AG08396 (cell line): ENCODE data around the gene ZNF99.
"Not testable (repeated sequence)": the region's sequence is repeated elsewhere in the genome, so short reads cannot be mapped to it uniquely, and the experiment has no call there.

Source experiments
- DNase-seq: peaks from one replicate; pipeline ENCODE4 v3.0.0; 2012; ENCODE audit warnings: low spot score, mixed read lengths

ZNF99 gene

DNA sequence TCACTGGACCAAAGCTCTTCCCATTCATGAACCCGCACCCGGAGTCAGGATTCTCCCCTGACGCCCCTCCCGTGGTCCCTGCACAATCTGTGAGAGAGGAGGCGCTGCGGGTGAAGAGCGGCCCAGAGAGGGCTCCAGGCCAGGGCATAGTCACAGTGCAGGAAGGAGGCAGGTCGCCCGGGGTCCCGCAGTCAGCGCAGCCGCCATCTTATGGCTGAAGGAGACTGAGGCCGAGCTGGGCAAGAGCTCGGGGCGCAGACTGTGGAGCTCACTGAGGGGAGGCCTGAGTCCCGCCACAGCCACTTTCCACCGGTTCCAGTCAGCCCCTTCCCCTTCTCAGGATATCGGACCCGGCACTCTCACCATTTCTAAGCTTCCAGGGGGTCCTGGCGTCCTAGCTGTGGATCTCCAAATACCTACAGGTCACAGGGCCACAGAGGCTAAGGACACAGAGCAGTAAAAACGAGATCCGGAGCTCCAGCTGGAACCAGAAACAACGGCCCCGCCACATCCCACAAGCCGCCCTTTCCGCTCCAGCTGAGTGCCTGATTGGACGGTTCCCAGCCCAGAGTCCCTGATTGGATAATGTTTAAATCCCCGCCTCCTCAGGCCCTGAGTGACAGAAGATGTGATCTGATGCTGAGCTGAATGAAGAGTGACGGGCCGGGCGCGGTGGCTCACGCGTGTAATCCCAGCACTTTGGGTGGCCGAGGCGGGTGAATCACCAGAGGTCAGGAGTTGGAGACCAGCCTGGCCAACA lies at the start of gene ZNF99:
ZNF99 (minus strand) TSS at position 501 of the 760 bp plus-strand sequence; CDS start at position 366, 135 bp downstream.
- no peak for DNase-seq

- DNase-seq = no peak
These were observed 48.2 kb upstream of the ZNF99 start, which contains the start of gene ZNF723 for GRCh38 chr19:22832031-22832762. Gene ZNF723 (plus strand): TSS chr19:22832291. CDS start chr19:22832380, 89 bp downstream.

DNA sequence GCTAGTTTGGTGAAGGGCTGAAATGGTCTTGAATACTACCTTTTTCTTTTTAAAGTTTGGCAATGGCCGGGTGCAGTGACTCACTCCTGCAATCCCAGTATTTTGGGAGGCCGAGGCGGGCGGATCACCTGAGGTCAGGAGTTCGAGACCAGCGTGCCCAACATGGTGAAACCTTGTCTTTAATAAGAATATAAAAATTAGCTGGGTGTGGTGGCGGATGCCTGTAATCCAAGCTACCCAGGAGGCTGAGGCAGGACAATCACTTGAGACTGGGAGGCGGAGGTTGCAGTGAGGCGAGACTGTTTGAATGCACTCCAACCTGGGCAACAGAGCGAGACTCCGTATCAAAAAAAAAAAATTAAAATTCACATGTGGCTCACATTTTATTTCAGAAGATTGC lies 47.3 kb upstream of the ZNF99 start:
- no peak for DNase-seq

DNA sequence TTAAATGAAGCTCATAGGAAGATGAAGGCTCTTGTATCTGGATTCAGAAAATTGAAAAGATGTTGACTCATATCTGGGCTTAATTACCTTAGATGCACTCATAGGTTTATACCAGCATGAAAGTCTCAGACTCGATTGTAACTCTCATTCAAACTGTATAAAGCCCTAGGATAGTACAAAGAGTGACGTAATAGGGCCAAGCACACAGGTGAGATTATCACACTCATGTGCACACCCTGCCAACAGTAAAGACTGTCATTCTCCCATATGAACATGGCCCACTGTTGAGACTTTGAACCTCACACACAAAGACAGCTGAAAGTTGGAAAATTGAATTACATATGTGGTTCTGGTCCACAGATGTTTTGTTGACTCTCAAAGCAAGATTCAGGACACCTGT lies 30.2 kb upstream of the ZNF99 start:
- DNase-seq = no peak

- DNase-seq = no peak
These were observed 23.3 kb upstream of the ZNF99 start for GRCh38 chr19:22807061-22807835.

DNA sequence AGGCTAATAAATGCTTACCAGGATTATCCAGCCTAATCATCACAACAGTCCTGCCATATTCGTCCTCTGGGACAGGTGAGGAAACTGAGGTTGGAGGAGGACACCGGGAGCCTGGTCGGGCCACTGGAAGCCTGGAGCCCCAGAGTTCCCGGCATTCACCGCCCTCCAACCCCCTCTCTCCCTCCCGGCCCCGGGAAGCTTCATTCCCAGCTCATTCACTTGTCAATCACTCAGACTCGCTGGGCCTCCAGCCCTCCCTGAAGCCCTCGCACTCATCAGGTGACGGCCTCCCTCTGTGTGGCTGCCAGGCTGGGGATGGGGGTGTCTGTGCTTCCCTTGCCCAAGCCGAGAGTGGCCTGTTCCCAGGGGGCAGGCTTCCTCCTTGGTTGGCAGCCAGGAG lies 22.5 kb upstream of the ZNF99 start:
- DNase-seq = no peak

- no peak for DNase-seq
These were observed 13.1 kb upstream of the ZNF99 start for GRCh38 chr19:22797040-22797439.

GRCh38 chr19:22792863-22793262 lies 8.9 kb upstream of the ZNF99 start:
- DNase-seq = not testable (repeated sequence)

DNA sequence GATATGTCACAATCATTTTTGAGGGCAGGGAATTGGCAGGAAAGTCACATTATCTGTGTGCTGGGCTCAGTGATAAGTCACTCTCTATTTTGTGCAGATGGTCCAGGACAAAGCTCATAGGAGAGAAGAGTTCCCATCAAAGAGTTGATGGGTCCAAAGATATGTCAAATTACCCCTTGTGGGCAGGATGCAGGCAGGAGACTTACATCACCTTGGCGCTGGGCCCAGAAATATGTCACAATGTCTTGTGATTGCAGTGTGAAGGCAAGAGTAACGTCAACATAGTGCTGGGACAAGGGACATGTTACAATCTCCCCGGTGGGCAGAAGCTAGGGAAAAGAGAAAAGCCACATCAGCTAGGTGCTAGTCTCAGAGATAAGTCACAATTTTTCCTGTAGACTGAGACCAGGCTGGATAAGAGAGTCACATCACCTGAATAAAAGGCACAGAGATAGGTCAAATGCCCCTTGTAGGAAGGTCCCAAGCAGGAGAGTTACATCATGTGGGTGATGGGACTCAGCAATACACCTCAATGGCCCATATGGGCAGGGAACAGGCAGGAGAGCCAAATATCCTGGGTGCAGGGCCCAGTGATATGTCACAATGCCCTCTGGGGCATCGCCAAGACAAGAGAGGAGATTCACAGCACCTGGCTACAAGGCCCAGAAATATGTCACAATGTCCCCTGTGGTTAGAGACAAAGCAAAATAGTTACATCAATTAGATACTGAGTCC lies 47.9 kb downstream of the ZNF99 start:
- DNase-seq = no peak

GRCh38 chr19:22733691-22734090 lies 50.3 kb downstream of the ZNF99 start:
- no peak for DNase-seq

GRCh38 chr19:22728214-22728613 lies 55.7 kb downstream of the ZNF99 start:
- not testable (repeated sequence) for DNase-seq

DNA sequence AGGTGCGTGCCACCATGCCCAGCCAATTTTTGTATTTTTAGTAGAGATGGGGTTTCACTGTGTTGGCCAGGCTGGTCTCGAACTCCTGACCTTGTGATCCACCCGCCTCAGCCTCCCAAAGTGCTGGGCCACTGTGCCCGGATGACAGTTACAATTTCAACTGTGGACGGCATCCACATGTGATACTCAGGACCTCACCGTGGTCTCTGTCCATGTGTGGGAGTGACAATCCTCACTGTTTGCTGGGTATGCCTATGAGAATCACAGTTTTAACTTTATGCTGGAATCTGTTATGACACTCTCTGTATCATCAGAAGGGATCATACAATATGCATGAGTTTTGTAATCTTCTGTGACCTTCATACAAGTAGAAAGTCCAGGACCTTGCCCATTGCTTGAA lies 62.4 kb downstream of the ZNF99 start:
- not testable (repeated sequence) for DNase-seq

GRCh38 chr19:22708983-22709382 lies 75.0 kb downstream of the ZNF99 start:
- DNase-seq = no peak

DNA sequence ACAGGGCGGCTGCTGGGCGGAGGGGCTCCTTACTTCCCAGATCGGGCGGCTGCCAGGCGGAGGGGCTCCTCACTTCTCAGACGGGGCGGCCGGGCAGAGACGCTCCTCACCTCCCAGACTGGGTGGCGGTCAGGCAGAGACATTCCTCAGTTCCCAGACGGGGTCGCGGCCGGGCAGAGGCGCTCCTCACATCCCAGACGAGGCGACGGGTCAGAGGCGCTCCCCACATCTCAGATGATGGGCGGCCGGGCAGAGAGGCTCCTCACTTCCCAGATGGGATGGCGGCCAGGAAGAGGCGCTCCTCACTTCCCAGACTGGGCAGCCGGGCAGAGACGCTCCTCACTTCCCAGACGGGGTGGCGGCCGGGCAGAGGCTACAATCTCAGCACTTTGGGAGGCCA lies 80.9 kb downstream of the ZNF99 start:
- not testable (repeated sequence) for DNase-seq

DNA sequence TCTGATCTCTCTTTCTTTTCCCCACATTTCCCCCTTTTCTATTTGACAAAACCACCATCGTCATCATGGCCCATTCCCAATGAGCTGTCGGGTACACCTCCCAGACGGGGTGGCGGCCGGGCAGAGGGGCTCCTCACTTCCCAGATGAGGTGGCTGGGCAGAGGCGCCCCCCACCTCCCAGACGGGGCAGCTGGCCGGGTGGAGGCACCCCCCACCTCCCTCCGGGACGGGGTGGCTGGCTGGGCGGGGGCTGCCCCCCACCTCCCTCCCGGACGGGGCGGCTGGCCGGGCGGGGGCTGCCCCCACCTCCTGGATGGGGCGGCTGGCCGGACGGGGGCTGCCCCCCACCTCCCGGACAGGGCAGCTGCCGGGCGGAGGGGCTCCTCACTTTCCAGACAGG lies 81.3 kb downstream of the ZNF99 start:
- not testable (repeated sequence) for DNase-seq
